Stimulated activated CD4-positive, alpha-beta T cell treated with anti-CD3 and anti-CD28 coated beads, TNF-alpha, amount 100 ng/mL, for 48 hours (primary cell): ENCODE data around the gene EMB.
"Not testable (repeated sequence)": the region's sequence is repeated elsewhere in the genome, so short reads cannot be mapped to it uniquely, and the experiment has no call there.

Experiments
- DNase-seq, 3 donors: peaks; one replicate each; pipeline ENCODE4 v3.0.0-alpha.2; 2020; ENCODE audit warnings: low read depth in 3 of 3

Gene EMB, protein sequence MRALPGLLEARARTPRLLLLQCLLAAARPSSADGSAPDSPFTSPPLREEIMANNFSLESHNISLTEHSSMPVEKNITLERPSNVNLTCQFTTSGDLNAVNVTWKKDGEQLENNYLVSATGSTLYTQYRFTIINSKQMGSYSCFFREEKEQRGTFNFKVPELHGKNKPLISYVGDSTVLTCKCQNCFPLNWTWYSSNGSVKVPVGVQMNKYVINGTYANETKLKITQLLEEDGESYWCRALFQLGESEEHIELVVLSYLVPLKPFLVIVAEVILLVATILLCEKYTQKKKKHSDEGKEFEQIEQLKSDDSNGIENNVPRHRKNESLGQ

DNA sequence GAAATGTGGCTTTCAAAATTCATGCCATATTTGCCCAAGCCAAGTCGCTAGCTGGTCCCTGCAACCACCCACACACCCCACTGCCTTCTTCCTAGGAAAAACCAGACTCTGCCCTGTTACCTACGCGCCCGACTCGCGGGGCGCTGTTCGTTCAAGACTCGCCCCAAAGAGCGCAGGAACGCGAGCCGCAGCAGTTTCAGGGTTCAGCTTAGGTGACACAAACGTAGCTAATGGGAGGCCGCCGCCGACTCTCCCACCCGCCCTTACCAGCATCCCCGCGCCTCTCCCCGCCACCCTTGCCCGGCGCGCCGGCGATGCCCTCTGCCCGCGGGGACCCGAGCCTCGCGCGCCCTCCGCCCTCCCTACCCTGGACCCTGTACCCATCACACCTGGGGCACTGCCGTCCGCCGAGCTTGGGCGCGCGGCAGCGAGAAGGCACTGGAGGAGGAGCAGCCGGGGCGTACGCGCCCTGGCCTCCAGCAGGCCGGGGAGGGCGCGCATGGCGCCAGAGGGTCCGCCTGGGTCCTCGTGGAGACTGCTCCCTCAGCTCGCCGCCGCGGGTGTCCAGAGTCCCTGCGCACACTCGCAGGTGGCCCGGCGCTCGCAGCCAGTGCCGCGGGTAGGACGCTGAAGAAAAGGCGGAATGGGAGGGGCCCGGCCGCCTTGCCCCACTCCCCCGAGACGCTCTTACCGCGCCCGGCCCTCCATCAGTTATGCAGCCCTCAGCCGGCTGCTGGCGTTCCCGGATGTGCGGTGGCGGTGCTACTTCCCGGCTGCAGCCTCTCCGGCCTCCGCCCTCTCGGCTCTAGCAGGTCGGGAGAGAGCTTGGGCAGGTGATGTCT, at the start of gene EMB:
Gene EMB (minus strand): TSS at position 638 of the 842 bp plus-strand sequence. CDS start 137 bp downstream, at position 501.
- DNase-seq = peak; percentile 65 to 80 (median 75)

DNA sequence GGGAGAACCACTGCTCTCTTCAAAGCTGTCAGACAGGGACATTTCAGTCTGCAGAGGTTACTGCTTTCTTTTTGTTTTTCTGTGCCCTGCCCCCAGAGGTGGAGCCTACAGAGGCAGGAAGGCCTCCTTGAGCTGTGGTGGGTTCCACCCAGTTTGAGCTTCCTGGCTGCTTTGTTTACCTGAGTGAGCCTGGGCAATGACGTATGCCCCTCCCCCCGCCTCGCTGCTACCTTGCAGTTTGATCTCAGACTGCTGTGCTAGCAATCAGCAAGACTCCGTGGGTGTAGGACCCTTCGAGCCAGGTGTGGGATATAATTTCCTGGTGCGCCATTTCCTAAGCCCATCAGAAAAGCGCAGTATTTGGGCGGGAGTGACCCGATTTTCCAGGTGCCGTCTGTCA, 48.4 kb upstream of the EMB start:
- DNase-seq = not testable (repeated sequence)

DNA sequence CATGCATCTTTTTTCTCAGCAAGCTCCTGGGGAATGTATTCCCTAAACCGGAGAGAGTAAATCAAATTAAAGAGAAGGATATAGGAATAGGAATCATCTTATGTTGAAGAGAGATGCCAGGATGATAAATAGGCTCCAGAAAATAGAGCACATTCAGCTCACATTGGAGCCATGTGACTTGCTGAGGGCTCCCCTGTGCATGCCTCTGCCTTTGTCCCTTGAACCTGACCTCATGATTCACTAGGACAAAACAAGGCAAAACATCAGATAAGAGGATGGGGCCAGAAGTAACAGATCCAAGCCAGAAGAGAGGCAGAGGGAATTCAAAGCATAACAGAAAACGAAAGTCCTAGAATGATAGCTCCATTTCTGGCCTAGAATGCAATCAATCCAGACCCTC, 37.7 kb upstream of the EMB start:
- DNase-seq = not testable (repeated sequence)

DNA sequence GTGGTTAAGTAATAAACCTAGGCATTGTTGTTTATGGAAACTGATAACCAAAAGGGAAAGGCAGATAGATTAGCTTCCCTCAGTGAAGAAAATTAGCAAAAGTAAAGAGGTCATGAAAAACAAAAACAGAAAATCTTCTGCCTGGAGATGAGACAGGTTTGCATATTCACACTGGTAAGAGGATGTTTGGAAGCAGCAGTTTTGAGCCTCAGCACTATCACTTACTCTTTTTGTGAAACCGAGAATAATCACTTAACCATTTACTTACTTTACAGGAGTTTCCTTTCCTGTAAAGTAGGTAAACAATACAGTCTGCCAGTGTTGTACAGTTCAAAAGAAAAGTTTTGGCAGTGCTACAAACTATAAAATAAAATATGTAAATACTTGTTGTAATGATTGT, 35.5 kb upstream of the EMB start:
- no peak for DNase-seq

DNA sequence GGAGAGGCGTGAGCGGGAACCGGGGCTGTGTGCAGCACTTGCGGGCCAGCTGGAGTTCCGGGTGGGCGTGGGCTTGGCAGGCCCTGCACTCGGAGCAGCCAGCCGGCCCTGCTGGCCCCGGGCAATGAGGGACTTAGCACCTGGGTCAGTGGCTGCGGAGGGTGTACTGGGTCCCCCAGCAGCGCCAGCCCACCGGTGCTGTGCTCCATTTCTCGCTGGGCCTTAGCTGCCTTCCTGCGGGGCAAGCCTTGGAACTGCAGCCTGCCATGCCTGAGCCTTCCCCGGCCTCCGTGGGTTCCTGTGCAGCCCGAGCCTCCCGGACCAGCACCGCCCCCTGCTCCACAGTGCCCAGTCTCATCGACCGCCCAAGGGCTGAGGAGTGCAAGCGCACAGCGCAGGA, 23.9 kb upstream of the EMB start:
- DNase-seq = not testable (repeated sequence)

DNA sequence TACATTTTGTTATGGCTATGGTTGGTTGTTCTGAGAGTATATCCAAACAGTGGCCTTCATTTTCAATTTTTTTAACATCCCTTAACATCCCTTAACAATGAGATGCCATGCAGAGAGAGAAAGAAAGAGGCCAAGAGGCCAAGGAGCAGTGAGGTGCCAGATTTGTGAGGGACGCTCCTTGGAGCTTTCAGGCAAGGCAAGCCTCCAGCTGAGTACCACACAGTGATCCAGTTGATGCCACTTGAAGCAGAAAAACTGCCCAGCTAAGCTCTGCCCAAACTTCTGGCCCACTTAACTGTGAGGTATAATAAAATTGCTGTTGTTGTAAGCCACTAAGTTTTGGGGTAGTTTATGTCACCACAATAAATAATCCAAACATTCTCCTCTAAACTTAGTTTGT, 22.6 kb upstream of the EMB start:
- no peak for DNase-seq

DNA sequence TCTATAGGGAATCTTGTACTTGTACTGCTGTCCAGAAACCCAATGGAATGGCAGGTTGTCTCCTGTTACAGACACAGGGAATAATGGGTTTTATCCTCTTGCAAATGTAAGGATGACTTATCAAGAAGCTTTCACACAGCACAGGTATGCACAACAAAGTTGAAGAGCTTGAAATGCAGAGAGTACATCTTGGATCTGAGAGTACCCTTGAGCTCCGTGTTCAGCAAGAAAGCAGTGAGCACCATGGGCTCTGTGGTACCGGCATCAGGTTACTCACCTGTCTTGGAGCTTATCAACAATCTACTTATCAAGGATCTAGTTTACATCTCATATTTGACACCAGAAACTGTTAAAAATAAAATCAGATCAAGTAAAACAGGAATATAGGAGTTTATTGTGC, 22.0 kb upstream of the EMB start:
- no peak for DNase-seq

DNA sequence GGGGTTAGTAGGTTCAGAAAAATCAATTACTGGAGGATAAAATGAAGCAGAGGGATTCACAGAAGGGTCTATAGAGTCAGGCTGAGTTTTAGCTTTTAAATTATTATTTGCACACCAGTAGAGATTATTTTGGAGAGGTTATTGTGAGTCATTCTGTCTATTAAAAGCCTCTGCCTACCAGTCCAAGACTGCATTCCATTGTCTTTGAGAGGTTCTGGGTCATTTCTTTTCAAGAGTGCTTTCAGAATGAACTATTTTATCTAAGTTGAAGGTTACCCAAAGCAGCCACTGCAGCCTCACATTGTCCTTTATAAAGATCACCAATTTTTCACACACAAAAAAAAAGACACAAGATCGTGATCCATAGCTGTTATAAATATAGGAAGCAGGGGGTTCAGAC, 21.5 kb upstream of the EMB start:
- DNase-seq = not testable (repeated sequence)

DNA sequence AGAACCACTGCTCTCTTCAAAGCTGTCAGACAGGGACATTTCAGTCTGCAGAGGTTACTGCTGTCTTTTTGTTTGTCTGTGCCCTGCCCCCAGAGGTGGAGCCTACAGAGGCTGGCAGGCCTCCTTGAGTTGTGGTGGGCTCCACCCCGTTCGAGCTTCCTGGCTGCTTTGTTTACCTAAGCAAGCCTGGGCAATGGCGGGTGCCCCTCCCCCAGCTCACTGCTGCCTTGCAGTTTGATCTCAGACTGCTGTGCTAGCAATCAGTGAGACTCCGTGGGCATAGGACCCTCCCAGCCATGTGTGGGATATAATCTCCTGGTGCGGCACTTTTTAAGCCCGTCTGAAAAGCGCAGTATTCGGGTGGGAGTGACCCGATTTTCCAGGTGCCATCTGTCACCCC, 17.3 kb upstream of the EMB start:
- DNase-seq = not testable (repeated sequence)

DNA sequence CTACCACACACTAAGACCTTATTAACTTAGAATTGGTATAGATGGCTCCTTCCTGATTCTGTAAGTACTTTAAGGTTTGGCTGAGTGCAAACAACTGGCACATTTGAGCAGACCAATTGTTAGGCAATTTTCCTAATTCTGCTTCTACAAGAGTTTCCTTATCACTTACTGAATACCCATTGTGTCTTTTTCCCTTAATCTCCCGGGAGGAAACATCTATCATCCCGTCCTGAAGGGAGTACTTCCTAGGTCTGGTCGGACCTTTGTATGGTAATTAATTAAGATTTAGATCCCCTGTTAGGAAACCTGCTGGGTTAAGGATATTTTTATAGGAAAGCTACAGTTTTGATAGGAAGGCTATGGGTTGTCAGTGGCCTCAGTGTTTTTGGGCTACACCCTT, 8.2 kb upstream of the EMB start:
- not testable (repeated sequence) for DNase-seq

DNA sequence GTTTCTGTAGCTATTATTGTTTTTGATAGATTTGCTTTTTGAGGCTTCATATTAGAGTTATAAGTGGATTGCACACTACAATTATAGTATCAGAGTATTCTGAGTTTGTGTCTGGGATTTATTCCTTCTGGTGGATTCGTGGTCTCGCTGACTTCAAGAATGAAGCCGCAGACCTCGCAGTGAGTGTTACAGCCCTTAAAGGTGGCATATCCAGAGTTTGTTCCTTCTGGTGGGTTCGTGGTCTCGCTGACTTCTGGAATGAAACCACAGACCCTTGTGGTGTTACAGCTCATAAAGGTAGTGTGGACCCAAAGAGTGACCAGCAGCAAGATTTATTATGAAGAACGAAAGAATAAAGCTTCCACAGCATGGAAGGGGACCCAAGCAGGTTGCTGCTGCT, 6.9 kb upstream of the EMB start:
- no peak for DNase-seq

DNA sequence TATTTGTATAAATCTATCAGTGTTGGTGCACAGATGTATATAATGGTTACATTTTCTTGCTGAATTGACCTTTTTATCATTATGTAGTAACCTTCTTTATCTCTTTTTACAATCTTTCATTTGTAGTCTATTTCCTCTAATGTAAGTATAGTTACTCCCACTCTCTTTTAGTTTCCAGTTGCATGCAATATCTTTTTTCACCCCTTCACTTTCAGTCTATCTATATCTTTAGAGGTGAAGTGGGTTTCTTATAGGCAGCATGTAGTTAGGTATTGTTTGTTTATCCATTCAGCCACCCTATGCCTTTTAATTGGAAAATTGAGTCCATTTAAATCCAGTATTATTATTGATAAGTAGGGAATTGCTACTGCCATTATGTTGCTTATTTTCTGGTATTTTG, 6.1 kb upstream of the EMB start:
- no peak for DNase-seq

DNA sequence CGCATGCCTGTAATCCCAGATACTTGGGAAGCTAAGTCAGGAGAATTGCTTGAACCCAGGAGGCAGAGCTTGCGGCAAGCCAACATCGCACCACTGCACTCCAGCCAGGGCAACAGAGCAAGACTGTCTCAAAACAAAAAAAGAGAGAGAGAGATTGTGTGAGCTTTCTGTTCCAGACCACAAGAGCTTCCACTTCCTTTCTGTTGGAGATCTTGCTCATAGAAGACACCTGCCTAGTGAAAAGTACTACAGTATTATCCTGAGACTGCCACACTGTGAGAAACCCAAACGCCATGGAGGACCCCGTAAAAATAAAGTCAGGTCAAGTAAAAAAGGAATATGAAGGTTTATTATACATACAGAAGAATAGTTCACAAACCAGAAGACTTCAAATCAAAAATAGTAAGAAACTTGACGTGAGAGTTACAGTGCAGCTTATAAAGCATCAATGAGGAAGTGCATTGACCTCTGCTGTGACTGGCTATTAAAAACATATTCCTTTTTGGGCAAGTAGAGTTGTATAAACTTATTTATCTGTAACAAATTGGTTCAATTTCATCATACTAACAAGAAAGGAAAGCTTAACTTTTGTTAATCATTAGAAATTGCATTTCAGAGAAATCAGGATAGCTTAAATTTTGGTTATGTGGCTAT, 4.3 kb upstream of the EMB start:
- no peak for DNase-seq

DNA sequence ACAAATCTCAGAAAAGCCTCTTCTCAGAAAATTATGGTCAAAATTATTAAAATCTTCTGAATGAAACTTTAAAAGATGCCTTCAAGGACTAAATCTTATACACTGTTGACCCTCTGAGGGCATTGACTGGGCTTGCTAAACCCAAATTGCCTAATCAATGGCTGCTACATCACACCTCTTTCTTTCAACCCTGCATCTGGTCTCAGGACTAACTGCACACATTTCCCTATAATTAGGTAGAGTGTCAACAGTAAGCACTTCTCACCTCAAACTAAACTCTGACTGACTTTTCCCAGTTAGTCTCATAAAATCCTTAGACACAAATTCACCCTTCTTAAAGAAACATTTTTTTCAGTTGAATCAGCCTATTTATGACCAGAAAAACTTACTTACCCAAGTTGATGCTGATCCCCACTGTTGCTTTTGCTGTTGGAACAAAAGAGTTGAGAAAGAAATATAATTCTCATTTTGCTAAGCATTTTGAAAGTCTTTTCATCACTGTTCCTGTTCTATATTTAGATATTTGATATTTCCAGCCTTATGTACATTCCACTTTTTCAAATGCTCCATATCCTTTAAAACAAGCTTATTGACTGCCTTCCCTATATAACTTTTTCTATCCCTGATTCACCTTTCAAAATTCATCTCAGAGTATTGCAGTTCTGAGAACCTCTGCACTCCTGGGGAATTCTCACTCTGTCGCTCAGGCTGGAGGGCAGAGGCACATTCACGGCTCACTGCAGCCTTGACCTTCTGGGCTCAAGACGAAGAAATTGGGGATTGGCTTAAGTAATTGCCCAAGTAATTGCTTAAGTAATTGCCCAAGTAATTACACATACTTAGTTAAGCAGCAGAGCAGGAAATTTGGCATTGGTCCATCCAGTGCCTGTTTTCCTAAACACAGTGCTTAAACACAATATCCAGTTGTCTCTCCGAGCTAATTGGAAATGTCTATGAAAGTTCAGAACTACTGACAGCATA, 1.8 kb upstream of the EMB start:
- DNase-seq = not testable (repeated sequence)

DNA sequence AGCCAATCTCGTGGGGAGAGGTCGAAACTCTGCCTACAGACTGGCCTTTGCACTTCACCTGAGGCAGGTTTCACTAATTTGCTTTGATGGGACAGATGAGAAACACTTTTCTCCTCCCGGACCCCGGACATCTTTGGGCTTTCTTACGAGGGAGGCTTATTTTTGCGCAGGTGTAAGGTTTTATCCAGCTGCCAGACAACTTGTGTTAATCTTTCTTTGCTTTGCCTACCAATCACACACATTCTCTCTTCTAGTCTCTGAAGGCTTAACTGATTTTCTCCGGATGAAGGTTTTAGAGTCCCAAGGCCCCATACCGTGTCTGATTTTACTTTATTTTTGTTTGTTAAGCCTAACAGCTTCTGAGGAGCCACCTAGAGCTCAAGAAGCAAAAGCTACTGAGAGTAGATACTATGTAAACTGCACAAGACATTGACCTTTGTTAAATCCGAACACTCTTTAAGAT, 436 bp upstream of the EMB start:
- DNase-seq = no peak

DNA sequence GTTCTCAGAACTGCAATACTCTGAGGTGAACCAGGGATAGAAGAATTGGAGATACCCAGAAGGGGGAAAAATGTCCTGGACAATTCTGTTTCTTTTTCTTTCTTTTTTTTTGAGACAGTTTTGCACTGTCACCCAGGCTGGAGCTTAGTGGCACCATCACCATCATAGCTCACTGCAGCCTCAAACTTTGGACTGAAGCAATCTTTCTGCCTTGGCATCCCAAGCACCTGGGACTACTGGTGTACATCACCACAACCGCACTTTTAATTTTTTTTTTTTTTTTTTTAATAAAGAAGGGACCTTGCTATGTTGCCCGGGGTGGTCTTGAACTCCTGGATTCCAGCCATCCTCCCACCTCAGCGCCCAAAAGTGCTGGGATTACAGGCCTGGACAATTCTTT, 1.9 kb downstream of the EMB start:
- no peak for DNase-seq

DNA sequence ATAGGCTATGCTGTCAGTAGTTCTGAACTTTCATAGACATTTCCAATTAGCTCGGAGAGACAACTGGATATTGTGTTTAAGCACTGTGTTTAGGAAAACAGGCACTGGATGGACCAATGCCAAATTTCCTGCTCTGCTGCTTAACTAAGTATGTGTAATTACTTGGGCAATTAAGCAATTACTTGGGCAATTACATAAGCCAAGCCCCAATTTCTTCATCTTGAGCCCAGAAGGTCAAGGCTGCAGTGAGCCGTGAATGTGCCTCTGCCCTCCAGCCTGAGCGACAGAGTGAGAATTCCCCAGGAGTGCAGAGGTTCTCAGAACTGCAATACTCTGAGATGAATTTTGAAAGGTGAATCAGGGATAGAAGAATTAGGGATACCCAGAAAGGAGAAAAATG, 3.0 kb downstream of the EMB start:
- DNase-seq = not testable (repeated sequence)

DNA sequence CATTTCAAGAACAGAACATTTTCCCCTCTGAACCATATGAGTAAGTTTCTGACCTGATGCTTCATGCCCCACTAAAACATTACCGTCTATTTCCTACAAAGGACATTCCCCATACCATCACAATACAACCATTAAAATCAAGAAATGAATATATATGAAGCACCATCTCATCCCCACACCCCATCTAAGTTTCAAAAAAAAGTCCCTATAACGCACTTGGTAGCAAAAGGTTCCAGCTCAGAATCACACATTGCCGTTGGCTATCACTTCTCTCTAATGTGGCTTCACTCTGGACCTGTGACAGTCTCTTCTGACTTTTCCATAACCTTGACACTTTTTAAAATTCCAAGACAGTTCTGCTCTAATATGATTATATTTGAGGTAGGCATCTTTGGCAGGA, 5.9 kb downstream of the EMB start:
- DNase-seq = no peak

DNA sequence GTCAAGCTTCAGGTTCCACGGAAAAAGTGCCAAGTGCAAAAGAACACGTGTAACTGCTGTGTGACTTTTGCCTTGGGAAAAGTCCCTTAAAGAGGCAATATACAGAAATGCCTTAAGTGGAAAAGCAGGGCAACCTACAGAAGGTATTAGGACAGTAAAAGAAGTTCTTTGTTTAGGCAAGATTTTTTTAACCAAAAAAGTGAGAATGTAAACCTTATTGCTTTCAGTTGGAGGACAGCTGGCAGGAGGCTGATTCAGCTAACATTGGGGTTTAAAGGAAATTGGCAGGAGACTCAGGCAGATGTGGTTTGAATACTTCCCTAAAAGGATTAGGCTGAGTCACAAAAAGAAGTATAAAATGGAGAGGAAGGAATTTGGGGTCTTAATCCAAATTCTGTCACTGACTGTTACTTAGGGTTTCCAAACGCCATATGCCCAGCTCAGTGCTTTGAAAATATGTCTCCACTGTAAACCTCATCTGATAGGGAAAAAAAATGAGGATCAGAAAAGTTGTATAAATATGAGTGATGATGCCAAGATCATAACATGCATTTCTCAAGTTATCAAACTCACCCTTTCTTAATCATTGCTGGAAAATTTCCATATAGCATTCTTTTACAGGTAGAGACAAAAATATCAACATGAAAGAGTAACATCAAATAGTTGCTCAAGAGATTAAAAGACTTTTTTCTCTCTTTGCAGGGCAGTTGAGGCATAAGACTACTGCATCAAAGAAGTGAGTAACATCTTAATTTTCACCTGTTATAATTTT, 9.8 kb downstream of the EMB start:
- not testable (repeated sequence) for DNase-seq

DNA sequence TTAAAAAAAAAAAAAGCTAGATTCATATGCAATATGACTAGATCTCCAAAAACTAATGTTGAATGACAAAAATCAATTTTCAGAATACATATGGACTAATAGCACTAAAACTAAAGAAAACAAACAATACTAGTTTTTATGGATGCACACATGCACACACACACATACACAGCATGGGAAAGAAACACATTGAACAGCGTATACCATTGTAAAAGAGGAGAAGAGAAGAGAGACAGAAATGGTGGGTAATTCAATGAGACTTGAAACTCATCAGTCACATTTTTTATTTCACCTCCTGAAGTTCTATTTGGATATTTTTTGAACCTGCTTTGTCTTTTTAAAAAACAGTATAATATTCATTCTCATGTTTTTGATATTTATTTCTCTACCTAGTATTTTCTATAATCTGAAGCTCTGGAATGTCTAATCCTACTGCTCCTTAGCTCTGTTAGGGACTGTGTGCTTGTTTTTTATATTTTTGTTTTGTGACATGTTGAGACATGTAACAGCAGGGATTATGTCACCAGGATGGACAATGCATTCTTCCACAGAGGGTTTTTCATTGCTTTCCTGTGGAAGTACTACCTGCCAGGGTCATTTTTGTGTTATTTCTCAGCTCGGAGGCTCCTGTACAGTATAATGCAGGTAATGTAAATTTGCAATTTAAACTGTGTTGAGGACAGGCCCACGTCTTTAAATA, 17.8 kb downstream of the EMB start:
- not testable (repeated sequence) for DNase-seq
